Peyer's patch (tissue), 4 donors: ENCODE data around the gene C10orf105.

Source experiments
- POLR2A ChIP-seq, 2 donors: fragments of 450-650 bp; IDR thresholded peaks; one replicate each; pipeline ENCODE4 v1.5.1; 2017; ENCODE audit warnings: antibody characterized with exemption in 2 of 2, mild to moderate bottlenecking in 2 of 2, moderate library complexity in 2 of 2
- TF ChIP-seq, protein P1 (sequence below), 6 experiments: fragments of 450-650 bp in 4 of 6; fragments of 200-600 bp in 2 of 6; sonication (generic) in 1 of 6; IDR thresholded peaks; one replicate each; pipeline ENCODE4 v1.5.1; 2017 to 2019; ENCODE audit warnings: antibody characterized with exemption in 6 of 6, mild to moderate bottlenecking in 3 of 6, moderate library complexity in 1 of 6

DNA sequence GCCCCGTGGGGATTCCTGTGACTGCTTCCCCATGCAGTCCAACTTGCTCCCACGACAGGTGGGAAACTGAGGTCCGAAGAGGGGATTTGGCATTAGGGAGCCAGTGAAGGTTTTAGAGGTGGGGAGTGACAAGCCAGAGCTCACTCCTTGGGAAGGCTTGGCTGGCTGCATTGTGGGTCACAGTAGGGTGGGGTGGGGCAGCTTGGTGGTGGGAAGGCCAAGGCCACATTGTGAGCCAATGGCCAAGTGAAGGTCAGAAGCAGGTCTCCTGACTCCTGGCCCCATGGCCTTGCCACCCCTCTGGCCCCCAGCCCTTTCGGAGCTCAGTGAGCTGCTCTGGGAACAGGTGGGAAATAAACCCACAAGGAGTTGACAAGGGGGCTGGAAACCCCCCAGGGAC is 2.5 kb downstream of the C10orf105 start:
- TF ChIP-seq, protein P1, sequence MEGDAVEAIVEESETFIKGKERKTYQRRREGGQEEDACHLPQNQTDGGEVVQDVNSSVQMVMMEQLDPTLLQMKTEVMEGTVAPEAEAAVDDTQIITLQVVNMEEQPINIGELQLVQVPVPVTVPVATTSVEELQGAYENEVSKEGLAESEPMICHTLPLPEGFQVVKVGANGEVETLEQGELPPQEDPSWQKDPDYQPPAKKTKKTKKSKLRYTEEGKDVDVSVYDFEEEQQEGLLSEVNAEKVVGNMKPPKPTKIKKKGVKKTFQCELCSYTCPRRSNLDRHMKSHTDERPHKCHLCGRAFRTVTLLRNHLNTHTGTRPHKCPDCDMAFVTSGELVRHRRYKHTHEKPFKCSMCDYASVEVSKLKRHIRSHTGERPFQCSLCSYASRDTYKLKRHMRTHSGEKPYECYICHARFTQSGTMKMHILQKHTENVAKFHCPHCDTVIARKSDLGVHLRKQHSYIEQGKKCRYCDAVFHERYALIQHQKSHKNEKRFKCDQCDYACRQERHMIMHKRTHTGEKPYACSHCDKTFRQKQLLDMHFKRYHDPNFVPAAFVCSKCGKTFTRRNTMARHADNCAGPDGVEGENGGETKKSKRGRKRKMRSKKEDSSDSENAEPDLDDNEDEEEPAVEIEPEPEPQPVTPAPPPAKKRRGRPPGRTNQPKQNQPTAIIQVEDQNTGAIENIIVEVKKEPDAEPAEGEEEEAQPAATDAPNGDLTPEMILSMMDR (IDR thresholded peaks at IDR 0.05), result no peak
- no peak for TF ChIP-seq POLR2A (IDR thresholded peaks at IDR 0.05)
